SK-N-MC (cell line): ENCODE measurements around the gene EEIG1.

Experiments used
- EZH2 ChIP-seq: fragments of 200-600 bp; sonication (generic); IDR thresholded peaks from one replicate; pipeline ENCODE4 v1.6.1; 2017; ENCODE audit warnings: antibody characterized with exemption
- FOXP2 ChIP-seq: optimal IDR thresholded peaks from 2 replicates; pipeline ENCODE3; 2011; ENCODE audit warnings: mild to moderate bottlenecking, moderate library complexity; ENCODE audit not compliant: insufficient read depth; ENCODE audit errors: extremely low read length, control extremely low read depth
- POLR2AphosphoS5 ChIP-seq: IDR thresholded peaks from 2 replicates; pipeline ENCODE4 v1.6.1; 2012; ENCODE audit warnings: mild to moderate bottlenecking, low read depth, low read length, borderline replicate concordance

- TF ChIP-seq EZH2 (no peak), POLR2AphosphoS5 (no peak), FOXP2 (no peak)
Measured at GRCh38 chr9:127972236-127972871, 8.4 kb downstream of the EEIG1 start.
